SKM-1 (cell line): ENCODE results near the gene NOX3.
"Not testable (repeated sequence)": the region's sequence is repeated elsewhere in the genome, so short reads cannot be mapped to it uniquely, and the experiment has no call there.

ENCODE experiments used
- DNase-seq: peaks from one replicate; lab custom pipeline; 2025; ENCODE audit not compliant: unreplicated experiment; lab: John Stamatoyannopoulos, UW

The NOX3 gene

GRCh38 chr6:155455766-155456165 lies at the start of gene NOX3:
Gene NOX3, minus strand, starts transcription at chr6:155455839. Its CDS starts 39 bp downstream, at chr6:155455800.
- DNase-seq = no peak

GRCh38 chr6:155504848-155505607 lies 49.4 kb upstream of the NOX3 start:
- DNase-seq = no peak

- no peak for DNase-seq
Measured at GRCh38 chr6:155502393-155502792, 46.8 kb upstream of the NOX3 start.

DNA sequence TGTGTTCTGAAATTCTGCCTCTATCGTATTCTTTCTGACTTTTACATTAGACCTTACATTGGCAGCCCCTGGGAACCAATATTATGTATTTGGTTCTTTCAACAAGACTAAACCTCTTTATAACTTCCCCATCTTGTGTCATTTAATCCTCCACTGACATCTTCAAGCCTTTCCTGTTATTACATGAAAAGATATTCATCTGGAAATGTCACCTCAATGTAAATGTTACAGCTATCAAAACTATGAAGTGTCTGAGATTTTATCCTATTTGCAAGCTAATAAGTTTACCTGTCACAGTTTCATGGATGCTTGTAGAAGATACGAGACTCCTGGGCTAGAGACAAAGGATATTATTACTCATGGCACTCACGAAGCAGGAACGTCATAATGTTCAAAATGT lies 43.9 kb upstream of the NOX3 start:
- no peak for DNase-seq

DNA sequence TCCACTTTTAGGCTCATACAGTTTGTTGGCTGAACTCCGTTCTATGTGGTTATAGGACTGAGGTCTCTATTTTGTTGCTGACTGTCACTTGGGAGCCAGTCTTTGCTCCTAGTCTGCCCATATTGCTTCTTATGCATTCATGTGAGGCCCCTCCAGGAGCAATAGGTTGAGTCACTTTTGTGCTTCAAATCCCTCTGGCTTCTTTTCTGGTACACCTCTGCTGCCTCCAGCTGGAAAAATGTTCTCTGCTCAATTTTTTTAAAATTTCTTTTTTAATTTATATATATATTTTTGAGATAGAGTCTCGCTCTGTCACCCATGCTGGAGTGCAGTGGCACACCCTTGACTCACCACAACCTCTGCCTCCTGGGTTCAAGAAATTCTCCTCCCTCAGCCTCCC lies 42.7 kb upstream of the NOX3 start:
- DNase-seq = no peak

GRCh38 chr6:155497273-155497672 lies 41.6 kb upstream of the NOX3 start:
- no peak for DNase-seq

GRCh38 chr6:155495011-155495768 lies 39.6 kb upstream of the NOX3 start:
- DNase-seq = no peak

DNA sequence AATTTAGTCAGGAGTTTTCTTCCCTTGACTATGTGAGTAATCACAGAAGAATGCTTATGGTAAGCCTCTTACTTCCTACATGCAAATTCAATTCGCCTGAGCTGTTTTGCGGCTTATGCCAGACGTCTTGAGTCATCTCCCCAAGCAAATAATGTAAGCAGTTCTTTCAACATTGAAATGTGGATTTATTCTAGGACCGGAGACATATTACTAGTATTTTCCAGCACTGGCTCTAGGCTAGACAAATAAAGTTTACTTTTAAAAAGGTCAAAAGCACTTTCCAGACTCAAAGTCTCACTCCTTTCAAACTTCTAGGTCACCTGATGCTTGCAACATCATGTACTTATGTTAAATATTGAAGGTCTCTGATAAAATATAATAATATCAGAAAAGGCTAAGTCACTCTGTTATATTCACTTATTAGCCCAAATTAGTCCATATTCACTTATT lies 38.1 kb upstream of the NOX3 start:
- no peak for DNase-seq

- DNase-seq = no peak
Measured at GRCh38 chr6:155493026-155493693, 37.5 kb upstream of the NOX3 start.

- DNase-seq = no peak
Measured at GRCh38 chr6:155492061-155492735, 36.6 kb upstream of the NOX3 start.

- DNase-seq = no peak
Measured at GRCh38 chr6:155491421-155491820, 35.8 kb upstream of the NOX3 start.

DNA sequence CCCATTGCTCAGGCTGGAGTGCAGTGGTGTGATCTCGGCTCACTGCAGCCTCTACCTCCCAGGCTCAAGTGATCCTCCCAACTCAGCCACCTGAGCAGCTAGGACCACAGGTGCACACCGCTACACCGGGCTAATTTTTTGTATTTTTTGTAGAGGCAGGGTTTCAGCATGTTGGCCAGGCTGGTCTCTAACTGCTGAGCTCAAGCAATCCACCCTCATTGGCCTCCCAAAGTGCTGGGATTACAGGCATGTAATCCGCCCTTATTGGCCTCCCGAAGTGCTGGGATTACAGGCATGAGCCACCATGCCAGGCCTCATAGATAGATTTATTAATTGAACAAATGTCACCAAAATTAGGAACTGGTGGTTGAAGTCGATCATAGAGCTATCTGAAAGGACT lies 32.6 kb upstream of the NOX3 start:
- not testable (repeated sequence) for DNase-seq

DNA sequence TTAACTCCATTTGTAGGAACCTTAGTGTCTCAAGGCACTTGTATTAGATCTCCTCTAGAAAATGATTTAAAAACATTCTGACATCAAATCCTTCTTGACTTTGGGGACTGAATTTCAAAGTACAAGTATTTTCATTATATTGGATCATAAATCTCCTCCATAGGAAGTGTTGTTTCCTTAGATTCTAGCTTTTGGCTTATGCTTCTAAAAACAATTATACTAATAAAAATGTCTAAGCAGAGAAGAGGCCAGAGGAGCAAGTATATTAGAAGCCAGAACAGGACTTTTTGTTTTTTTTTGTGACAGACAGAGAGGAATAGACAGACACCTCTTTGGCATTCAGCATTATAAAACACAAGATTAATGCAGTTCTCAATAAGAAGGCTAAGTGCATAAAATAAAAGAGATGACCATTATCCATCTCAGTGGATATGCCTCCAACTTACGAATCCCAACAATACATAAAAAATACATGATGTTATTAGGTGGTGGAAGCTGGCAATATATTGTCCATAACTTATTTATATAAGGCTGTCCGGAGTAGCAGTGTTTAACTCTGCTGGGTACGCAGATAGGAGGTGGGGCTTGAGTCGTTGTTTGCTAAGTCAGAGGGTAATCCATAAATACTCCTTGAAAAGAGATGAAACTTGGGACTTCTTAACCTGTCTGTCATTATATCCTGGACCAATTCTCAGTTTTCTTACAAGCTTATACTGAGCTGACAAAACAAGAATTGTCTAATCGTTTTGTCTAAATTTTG lies 31.9 kb upstream of the NOX3 start:
- no peak for DNase-seq

DNA sequence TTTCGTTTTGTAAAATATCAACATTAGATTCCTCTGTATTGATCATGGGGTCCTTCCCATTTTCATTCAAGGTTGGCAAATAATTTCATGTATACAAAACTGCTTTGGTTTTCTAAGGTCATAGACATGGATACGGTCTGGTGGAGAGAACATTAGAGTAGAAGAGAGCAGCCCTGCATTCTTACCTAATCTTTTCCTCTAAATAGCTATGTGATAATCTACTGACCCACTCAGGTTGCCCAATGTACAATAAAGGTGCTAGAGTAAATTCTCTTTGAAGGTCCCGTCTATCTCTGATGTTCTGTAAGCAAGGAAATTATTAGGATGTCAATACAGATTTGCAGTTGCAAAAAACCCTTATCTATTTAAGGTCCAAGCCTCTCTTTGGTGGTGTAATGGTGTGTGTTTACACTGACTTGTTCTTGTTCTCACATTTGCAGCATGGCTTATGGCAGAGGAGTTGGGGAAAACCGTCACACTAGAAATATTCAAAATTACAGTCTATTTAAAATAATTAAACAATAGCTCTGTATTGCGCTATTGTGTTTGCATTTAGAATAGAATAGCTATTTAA lies 31.2 kb upstream of the NOX3 start:
- DNase-seq = no peak

- no peak for DNase-seq
Measured at GRCh38 chr6:155485756-155486155, 30.1 kb upstream of the NOX3 start.

DNA sequence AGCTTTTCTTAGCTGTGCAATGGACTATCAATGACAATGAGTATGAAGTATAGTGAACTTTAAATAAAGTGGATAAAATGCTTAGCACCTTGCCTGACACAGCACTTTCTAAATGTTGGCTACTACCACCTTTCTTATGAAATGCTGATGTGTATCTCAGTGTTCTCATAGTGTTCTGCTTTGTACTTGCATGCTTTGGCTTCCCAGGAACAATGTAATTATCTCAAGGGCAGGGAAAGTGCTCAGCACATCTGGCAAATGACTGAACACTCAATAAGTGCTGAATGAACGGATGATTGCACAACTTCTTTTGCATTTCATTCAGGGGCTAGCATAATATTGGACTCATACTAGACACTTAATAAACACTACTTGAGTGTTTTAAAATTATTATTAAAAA lies 28.2 kb upstream of the NOX3 start:
- no peak for DNase-seq

DNA sequence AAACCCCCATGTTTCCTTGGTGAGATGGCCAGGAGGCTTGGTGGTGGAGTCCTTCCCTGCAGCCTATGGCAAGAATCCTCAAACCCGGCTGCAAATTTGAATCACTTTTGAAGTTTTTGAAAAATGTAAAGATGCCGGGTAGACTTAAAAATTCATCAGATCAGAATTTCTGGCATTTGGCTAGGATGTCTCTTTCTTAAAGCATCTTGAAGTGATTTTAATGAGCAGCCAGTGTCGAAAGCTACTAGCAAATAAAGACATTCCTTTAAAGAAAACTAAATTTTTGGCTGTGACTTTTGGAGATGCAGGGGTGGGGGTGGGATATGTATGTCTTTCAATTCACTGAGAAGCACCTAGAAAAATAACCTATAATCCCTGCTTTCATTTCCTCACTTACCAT lies 25.6 kb upstream of the NOX3 start:
- DNase-seq = no peak

- DNase-seq = no peak
Measured at GRCh38 chr6:155473741-155474140, 18.1 kb upstream of the NOX3 start.

- DNase-seq = no peak
Measured at GRCh38 chr6:155472886-155473285, 17.2 kb upstream of the NOX3 start.

- not testable (repeated sequence) for DNase-seq
Measured at GRCh38 chr6:155470979-155471616, 15.5 kb upstream of the NOX3 start.
